ENCODE data around the gene SIGMAR1. TPM values are rescaled to one million over a fixed set of nuclear protein-coding genes. Genes with fewer than 3 reads are reported as not detected.

SIGMAR1 gene
- polyA plus RNA-seq, 5 donors = 35.9 to 56.3 (median 36.8) TPM

GRCh38 chr9:34607331-34607730, 30.3 kb downstream of the SIGMAR1 start:
- DNase-seq = no peak

- no peak for DNase-seq
Measured at GRCh38 chr9:34606905-34607304, 30.7 kb downstream of the SIGMAR1 start.

- DNase-seq = no peak
Measured at GRCh38 chr9:34606190-34606589, 31.4 kb downstream of the SIGMAR1 start.

- peak; percentile 62 to 80 for DNase-seq
Measured at GRCh38 chr9:34603610-34604231, 33.9 kb downstream of the SIGMAR1 start.

GRCh38 chr9:34601937-34602573, 35.5 kb downstream of the SIGMAR1 start:
- no peak for DNase-seq

GRCh38 chr9:34600908-34601307, 36.7 kb downstream of the SIGMAR1 start:
- no peak for DNase-seq

GRCh38 chr9:34599546-34599945, 38.0 kb downstream of the SIGMAR1 start:
- DNase-seq = no peak

- no peak for DNase-seq
Measured at GRCh38 chr9:34594177-34594576, 43.4 kb downstream of the SIGMAR1 start.

- DNase-seq = peak; percentile 59 to 68
Measured at GRCh38 chr9:34592895-34593601, 44.5 kb downstream of the SIGMAR1 start.

GRCh38 chr9:34591917-34592866, 45.4 kb downstream of the SIGMAR1 start:
- DNase-seq = no peak

GRCh38 chr9:34591248-34591916, 46.2 kb downstream of the SIGMAR1 start:
- peak; percentile 75 to 81 for DNase-seq

- no peak for DNase-seq
Measured at GRCh38 chr9:34590381-34591247, 47.0 kb downstream of the SIGMAR1 start.

- DNase-seq = peak; percentile 70 to 71
Measured at GRCh38 chr9:34589636-34590380, 47.8 kb downstream of the SIGMAR1 start, which contains the start of gene CNTFR. Gene CNTFR, minus strand, starts transcription at chr9:34589724. Its CDS starts 20,743 bp downstream, at chr9:34568981.

- DNase-seq = no peak
Measured at GRCh38 chr9:34588671-34589635, 48.6 kb downstream of the SIGMAR1 start.

- DNase-seq = no peak
Measured at GRCh38 chr9:34587271-34587670, 50.3 kb downstream of the SIGMAR1 start.

- no peak for DNase-seq
Measured at GRCh38 chr9:34585946-34586669, 51.5 kb downstream of the SIGMAR1 start.

- no peak for DNase-seq
Measured at GRCh38 chr9:34584970-34585369, 52.6 kb downstream of the SIGMAR1 start.

Measured in right lung (tissue), 5 donors.